SK-N-SH treated with all-trans-retinoic acid at 6 μM for 48 hours (cell line): Measurements from ENCODE around the gene PDE7B.

Experiments
- ATAC-seq: fragments of 200-7000 bp; cut with Tn5 transposase; 3 replicates; pipeline ENCODE4 v1.9.1; 2020; ENCODE audit warnings: mild to moderate bottlenecking, moderate library complexity
- ARNTL ChIP-seq: fragments of 450-650 bp; formaldehyde crosslinking; IDR thresholded peaks from 2 replicates; pipeline ENCODE4 v1.5.0; 2020; ENCODE audit warnings: low read depth, mild to moderate bottlenecking, moderate library complexity, borderline replicate concordance
- BACH2 ChIP-seq: fragments of 250-450 bp; sonication (Bioruptor Pico); IDR thresholded peaks from 2 replicates; pipeline ENCODE4 v1.9.0; 2021; ENCODE audit warnings: mild to moderate bottlenecking, borderline replicate concordance
- CSRNP3 ChIP-seq: fragments of 250-450 bp; sonication (Bioruptor Pico); IDR thresholded peaks from 2 replicates; pipeline ENCODE4 v1.5.1; 2021; ENCODE audit warnings: mild to moderate bottlenecking, moderate library complexity
- ESRRG ChIP-seq: fragments of 250-450 bp; sonication (Bioruptor Pico); IDR thresholded peaks from 2 replicates; pipeline ENCODE4 v1.6.1; 2021; ENCODE audit warnings: mild to moderate bottlenecking
- ISL1 ChIP-seq: fragments of 250-450 bp; sonication (Bioruptor Pico); IDR thresholded peaks from 2 replicates; pipeline ENCODE4 v2.1.2; 2022; ENCODE audit warnings: mild to moderate bottlenecking, moderate library complexity
- OSR1 ChIP-seq: fragments of 250-450 bp; sonication (Bioruptor Pico); IDR thresholded peaks from 2 replicates; pipeline ENCODE4 v1.8.0; 2022; ENCODE audit warnings: moderate library complexity, mild to moderate bottlenecking, inconsistent platforms
- PATZ1 ChIP-seq: fragments of 250-450 bp; sonication (Bioruptor Pico); IDR thresholded peaks from 2 replicates; pipeline ENCODE4 v1.8.0; 2020; ENCODE audit warnings: mild to moderate bottlenecking, moderate library complexity, borderline replicate concordance
- PPARA ChIP-seq: fragments of 250-450 bp; sonication (Bioruptor Pico); IDR thresholded peaks from 2 replicates; pipeline ENCODE4 v1.5.0; 2020; ENCODE audit warnings: mild to moderate bottlenecking, borderline replicate concordance
- RARB ChIP-seq: fragments of 250-450 bp; sonication (Bioruptor Pico); IDR thresholded peaks from 2 replicates; pipeline ENCODE4 v1.8.0; 2021; ENCODE audit warnings: mild to moderate bottlenecking, moderate library complexity
- SNAI2 ChIP-seq: fragments of 250-450 bp; sonication (Bioruptor Pico); IDR thresholded peaks from 2 replicates; pipeline ENCODE4 v1.5.0; 2020; ENCODE audit warnings: mild to moderate bottlenecking, moderate library complexity
- TCF4 ChIP-seq: fragments of 250-450 bp; sonication (Bioruptor Pico); IDR thresholded peaks from 2 replicates; pipeline ENCODE4 v1.8.0; 2021; ENCODE audit warnings: mild to moderate bottlenecking, moderate library complexity, borderline replicate concordance
- ZC3H10 ChIP-seq: fragments of 250-450 bp; sonication (Bioruptor Pico); IDR thresholded peaks from 2 replicates; pipeline ENCODE4 v1.5.1; 2021; ENCODE audit warnings: mild to moderate bottlenecking, moderate library complexity
- ZFP30 ChIP-seq: fragments of 450-650 bp; formaldehyde crosslinking; IDR thresholded peaks from 2 replicates; pipeline ENCODE4 v1.5.0; 2022; ENCODE audit warnings: mild to moderate bottlenecking, moderate library complexity
- ZNF70 ChIP-seq: fragments of 450-650 bp; formaldehyde crosslinking; IDR thresholded peaks from 2 replicates; pipeline ENCODE4 v1.5.0; 2020; ENCODE audit warnings: mild to moderate bottlenecking, moderate library complexity
- TF ChIP-seq, protein P1 (sequence below): fragments of 250-450 bp; sonication (Bioruptor Pico); IDR thresholded peaks from 2 replicates; pipeline ENCODE4 v1.5.0; 2020; ENCODE audit warnings: mild to moderate bottlenecking, moderate library complexity
- TF ChIP-seq, protein P2 (sequence below): fragments of 250-450 bp; sonication (Bioruptor Pico); IDR thresholded peaks from 2 replicates; pipeline ENCODE4 v1.5.1; 2020; ENCODE audit warnings: low read depth, mild to moderate bottlenecking, moderate library complexity
- TF ChIP-seq, protein P3 (sequence below): fragments of 250-450 bp; sonication (Bioruptor Pico); IDR thresholded peaks from 2 replicates; pipeline ENCODE4 v1.8.0; 2021; ENCODE audit warnings: low read depth, mild to moderate bottlenecking, moderate library complexity, borderline replicate concordance

Gene PDE7B

GRCh38 chr6:135987226-135987625, 135.7 kb downstream of the PDE7B start:
- no peak for ATAC-seq
- TF ChIP-seq BACH2 (no peak), PPARA (CRISPR knock-in tag) (no peak), ZC3H10 (no peak), ISL1 (no peak), RARB (CRISPR knock-in tag) (no peak), PATZ1 (CRISPR knock-in tag) (no peak), TCF4 (CRISPR knock-in tag) (no peak), OSR1 (CRISPR knock-in tag) (no peak), ARNTL (CRISPR knock-in tag) (no peak)
- TF ChIP-seq, protein P1, sequence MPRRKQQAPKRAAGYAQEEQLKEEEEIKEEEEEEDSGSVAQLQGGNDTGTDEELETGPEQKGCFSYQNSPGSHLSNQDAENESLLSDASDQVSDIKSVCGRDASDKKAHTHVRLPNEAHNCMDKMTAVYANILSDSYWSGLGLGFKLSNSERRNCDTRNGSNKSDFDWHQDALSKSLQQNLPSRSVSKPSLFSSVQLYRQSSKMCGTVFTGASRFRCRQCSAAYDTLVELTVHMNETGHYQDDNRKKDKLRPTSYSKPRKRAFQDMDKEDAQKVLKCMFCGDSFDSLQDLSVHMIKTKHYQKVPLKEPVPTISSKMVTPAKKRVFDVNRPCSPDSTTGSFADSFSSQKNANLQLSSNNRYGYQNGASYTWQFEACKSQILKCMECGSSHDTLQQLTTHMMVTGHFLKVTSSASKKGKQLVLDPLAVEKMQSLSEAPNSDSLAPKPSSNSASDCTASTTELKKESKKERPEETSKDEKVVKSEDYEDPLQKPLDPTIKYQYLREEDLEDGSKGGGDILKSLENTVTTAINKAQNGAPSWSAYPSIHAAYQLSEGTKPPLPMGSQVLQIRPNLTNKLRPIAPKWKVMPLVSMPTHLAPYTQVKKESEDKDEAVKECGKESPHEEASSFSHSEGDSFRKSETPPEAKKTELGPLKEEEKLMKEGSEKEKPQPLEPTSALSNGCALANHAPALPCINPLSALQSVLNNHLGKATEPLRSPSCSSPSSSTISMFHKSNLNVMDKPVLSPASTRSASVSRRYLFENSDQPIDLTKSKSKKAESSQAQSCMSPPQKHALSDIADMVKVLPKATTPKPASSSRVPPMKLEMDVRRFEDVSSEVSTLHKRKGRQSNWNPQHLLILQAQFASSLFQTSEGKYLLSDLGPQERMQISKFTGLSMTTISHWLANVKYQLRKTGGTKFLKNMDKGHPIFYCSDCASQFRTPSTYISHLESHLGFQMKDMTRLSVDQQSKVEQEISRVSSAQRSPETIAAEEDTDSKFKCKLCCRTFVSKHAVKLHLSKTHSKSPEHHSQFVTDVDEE (CRISPR knock-in tag) = no peak
- TF ChIP-seq, protein P2, sequence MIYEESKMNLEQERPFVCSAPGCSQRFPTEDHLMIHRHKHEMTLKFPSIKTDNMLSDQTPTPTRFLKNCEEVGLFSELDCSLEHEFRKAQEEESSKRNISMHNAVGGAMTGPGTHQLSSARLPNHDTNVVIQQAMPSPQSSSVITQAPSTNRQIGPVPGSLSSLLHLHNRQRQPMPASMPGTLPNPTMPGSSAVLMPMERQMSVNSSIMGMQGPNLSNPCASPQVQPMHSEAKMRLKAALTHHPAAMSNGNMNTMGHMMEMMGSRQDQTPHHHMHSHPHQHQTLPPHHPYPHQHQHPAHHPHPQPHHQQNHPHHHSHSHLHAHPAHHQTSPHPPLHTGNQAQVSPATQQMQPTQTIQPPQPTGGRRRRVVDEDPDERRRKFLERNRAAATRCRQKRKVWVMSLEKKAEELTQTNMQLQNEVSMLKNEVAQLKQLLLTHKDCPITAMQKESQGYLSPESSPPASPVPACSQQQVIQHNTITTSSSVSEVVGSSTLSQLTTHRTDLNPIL (CRISPR knock-in tag) = no peak

GRCh38 chr6:135990439-135990838, 138.9 kb downstream of the PDE7B start:
- TF ChIP-seq, protein P3, sequence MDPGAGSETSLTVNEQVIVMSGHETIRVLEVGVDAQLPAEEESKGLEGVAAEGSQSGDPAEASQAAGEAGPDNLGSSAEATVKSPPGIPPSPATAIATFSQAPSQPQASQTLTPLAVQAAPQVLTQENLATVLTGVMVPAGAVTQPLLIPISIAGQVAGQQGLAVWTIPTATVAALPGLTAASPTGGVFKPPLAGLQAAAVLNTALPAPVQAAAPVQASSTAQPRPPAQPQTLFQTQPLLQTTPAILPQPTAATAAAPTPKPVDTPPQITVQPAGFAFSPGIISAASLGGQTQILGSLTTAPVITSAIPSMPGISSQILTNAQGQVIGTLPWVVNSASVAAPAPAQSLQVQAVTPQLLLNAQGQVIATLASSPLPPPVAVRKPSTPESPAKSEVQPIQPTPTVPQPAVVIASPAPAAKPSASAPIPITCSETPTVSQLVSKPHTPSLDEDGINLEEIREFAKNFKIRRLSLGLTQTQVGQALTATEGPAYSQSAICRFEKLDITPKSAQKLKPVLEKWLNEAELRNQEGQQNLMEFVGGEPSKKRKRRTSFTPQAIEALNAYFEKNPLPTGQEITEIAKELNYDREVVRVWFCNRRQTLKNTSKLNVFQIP (CRISPR knock-in tag) = no peak
- TF ChIP-seq CSRNP3 (CRISPR knock-in tag) (no peak), ZFP30 (CRISPR knock-in tag) (no peak), ARNTL (CRISPR knock-in tag) (no peak), RARB (CRISPR knock-in tag) (no peak), OSR1 (CRISPR knock-in tag) (no peak), ESRRG (CRISPR knock-in tag) (no peak), PPARA (CRISPR knock-in tag) (no peak), SNAI2 (CRISPR knock-in tag) (no peak), BACH2 (no peak), ZC3H10 (no peak)
- TF ChIP-seq, all 23 proteins: peak for 0
- no peak for ATAC-seq

DNA sequence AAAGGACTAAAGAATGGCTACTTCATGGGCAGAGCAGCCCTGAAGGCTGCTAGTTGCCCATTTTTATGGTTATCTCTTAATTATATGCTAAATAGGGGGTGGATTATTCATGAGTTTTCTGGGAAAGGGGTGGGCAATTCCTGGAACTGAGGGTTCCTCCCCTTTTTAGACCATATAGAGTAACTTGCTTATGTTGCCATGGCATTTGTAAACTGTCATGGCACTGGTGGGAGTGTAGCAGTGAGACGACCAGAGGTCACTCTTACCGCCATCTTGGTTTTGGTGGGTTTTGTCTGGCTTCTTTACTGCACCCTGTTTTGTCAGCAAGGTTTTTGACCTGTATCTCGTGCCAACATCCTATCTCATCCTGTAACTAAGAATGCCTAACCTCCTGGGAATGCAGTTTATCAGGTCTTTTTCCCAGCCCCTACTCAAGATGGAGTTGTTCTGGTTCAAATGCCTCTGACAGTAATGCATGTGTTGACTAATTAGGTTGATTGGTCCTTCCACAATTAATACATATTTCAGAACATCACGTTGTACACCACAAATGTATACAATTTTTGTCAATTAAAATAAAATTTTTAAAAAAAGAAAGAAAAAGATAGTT, 139.5 kb downstream of the PDE7B start:
- TF ChIP-seq ZNF70 (CRISPR knock-in tag) (no peak), TCF4 (CRISPR knock-in tag) (no peak), PATZ1 (CRISPR knock-in tag) (no peak)
- no peak for ATAC-seq
